Activated CD4-positive, alpha-beta T cell treated with anti-CD3 and anti-CD28 coated beads, Interleukin-2, amount 10 ng/mL, durations not matched to agents 24 days and 14 days (primary cell): Measurements from ENCODE around the gene SF3A2. TPM values are rescaled to one million over a fixed set of nuclear protein-coding genes. Genes with fewer than 3 reads are reported as not detected.
A peak's percentile ranks its signal among the peaks of the same experiment; 100 is the strongest.

Source experiments
- DNase-seq: peaks from one replicate; pipeline ENCODE4 v3.0.0; 2022
- H3K27ac Mint-ChIP-seq: one replicate; pipeline ENCODE4 v1.8.0; 2022; ENCODE audit warnings: mild to moderate bottlenecking, mixed read lengths
- H3K27me3 Mint-ChIP-seq: one replicate; pipeline ENCODE4 v1.8.0; 2022; ENCODE audit warnings: mixed read lengths
- H3K36me3 Mint-ChIP-seq: one replicate; pipeline ENCODE4 v1.8.0; 2022; ENCODE audit warnings: low read depth, mild to moderate bottlenecking, mixed read lengths
- H3K4me1 Mint-ChIP-seq: one replicate; pipeline ENCODE4 v1.8.0; 2021; ENCODE audit warnings: mixed read lengths
- H3K4me3 Mint-ChIP-seq: one replicate; pipeline ENCODE4 v1.8.0; 2022; ENCODE audit warnings: mild to moderate bottlenecking, moderate library complexity, mixed read lengths
- H3K9me3 Mint-ChIP-seq: one replicate; pipeline ENCODE4 v1.8.0; 2021; ENCODE audit warnings: mixed read lengths
- intact Hi-C: fragments of 100-400 bp; cut with micrococcal nuclease; formaldehyde crosslinking; loops from one replicate; pipeline ENCODE4 v1.15.1; 2023
- total RNA-seq: library from RNA; stranded (reverse); gene quantifications from 2 replicates; pipeline ENCODE4 v1.2.3, GENCODE V29; 2022

SF3A2 gene
- total RNA-seq, 1 donor from 2014 or later = 159 TPM

- intact Hi-C loops = no loop called here
- peak overlapping the region; percentile 85 for H3K4me3 Mint-ChIP-seq
- no peaks in the 10 kb centered on the region for H3K27me3 Mint-ChIP-seq
- DNase-seq = no peak
- H3K9me3 Mint-ChIP-seq = no peaks in the 10 kb centered on the region
- peaks cover 25% of the 10 kb centered on the region for H3K4me1 Mint-ChIP-seq
- H3K27ac Mint-ChIP-seq = no peak overlapping the region
- peaks cover 15% of the 10 kb centered on the region for H3K36me3 Mint-ChIP-seq
Observed at GRCh38 chr19:2291185-2291751, 54.6 kb downstream of the SF3A2 start.

DNA sequence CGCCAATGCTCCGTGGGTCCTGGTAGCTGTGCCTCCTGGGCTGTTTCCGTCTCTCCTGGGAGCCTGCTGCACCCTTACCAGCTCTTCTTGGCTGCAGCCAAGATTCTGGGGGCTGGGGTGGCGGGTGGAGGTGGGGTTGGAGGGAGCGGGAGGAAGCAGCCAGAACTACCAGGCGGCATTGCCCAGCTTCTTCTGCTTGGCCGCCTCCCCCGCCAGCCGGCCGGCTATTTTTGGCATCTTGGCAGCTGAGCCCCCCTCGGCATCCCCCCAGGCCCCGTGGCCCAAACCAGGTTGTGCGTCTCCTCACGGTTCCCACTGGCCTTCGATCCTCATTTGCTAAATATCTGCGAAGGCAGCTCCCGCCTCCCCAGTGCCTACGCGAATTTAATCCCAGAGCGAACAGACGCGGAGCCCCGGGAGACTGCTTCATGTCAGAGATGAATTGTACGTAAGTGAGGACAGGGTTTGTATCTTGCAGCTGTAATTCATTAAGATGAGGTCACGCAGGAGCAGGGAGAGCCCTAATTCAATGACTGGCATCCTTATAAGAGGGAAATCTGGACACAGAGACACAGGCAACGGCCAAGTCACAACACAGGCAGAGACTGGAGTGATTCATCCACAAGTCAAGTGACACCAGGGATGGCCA is 58.2 kb downstream of the SF3A2 start:
- Mint-ChIP-seq H3K27ac (no peak overlapping the region), H3K4me1 (peaks cover 6% of the 10 kb centered on the region), H3K27me3 (no peaks in the 10 kb centered on the region), H3K4me3 (no peak overlapping the region), H3K9me3 (no peaks in the 10 kb centered on the region), H3K36me3 (peaks cover 13% of the 10 kb centered on the region)
- intact Hi-C loops = no loop called here
- DNase-seq = no peak

- no peaks in the 10 kb centered on the region for H3K9me3 Mint-ChIP-seq
Observed at GRCh38 chr19:2296141-2296540, 59.5 kb downstream of the SF3A2 start.

More at GRCh38 chr19:2296141-2296540, 59.5 kb downstream of the SF3A2 start:
- intact Hi-C loops = no loop called here
- Mint-ChIP-seq H3K36me3 (peaks cover 13% of the 10 kb centered on the region), H3K4me1 (peaks cover 6% of the 10 kb centered on the region), H3K4me3 (no peak overlapping the region), H3K27me3 (peaks cover 2% of the 10 kb centered on the region), H3K27ac (no peak overlapping the region)
- DNase-seq = no peak

Other genes with a start within 250 kb of the SF3A2 start
- gene BTBD2, start 221.1 kb upstream of the SF3A2 start, total RNA-seq = 25.8 and 30.2 TPM in 2 replicates
- 159 and 169 TPM in 2 replicates for gene MKNK2, start 185.6 kb upstream of the SF3A2 start, total RNA-seq
- gene MOB3A, start 140.5 kb upstream of the SF3A2 start, total RNA-seq = 184 and 185 TPM in 2 replicates
- gene IZUMO4, start 139.9 kb upstream of the SF3A2 start, total RNA-seq = 9.5 and 10.0 TPM in 2 replicates
- 104 and 113 TPM in 2 replicates for gene AP3D1, start 85.3 kb upstream of the SF3A2 start, total RNA-seq
- gene DOT1L, start 72.9 kb upstream of the SF3A2 start, total RNA-seq = 127 and 137 TPM in 2 replicates
- 70.5 and 71.6 TPM in 2 replicates for gene PLEKHJ1, start 495 bp upstream of the SF3A2 start, total RNA-seq
- gene AMH, start 12.5 kb downstream of the SF3A2 start, total RNA-seq = 4.0 and 5.1 TPM in 2 replicates
- 0.40 and 0.91 TPM in 2 replicates for gene JSRP1, start 19.6 kb downstream of the SF3A2 start, total RNA-seq
- gene PEAK3, start 45.4 kb downstream of the SF3A2 start, total RNA-seq = 0.09 TPM in 1 of 2 replicates, not detected in the other
- gene LINGO3, start 71.3 kb downstream of the SF3A2 start, total RNA-seq = 0.09 and 0.26 TPM in 2 replicates
- 190 and 192 TPM in 2 replicates for gene LSM7, start 91.8 kb downstream of the SF3A2 start, total RNA-seq
- 69.7 and 69.8 TPM in 2 replicates for gene SPPL2B, start 91.9 kb downstream of the SF3A2 start, total RNA-seq
- 0.09 TPM in 1 of 2 replicates, not detected in the other for gene TMPRSS9, start 123.4 kb downstream of the SF3A2 start, total RNA-seq
- 182 and 190 TPM in 2 replicates for gene TIMM13, start 190.8 kb downstream of the SF3A2 start, total RNA-seq
- gene LMNB2, start 220.1 kb downstream of the SF3A2 start, total RNA-seq = 120 TPM in 2 replicates
- gene GADD45B, start 239.3 kb downstream of the SF3A2 start, total RNA-seq = 101 and 102 TPM in 2 replicates